ENCODE results near the gene ZSWIM1.

GRCh38 chr20:45912344-45912682 is 31.3 kb downstream of the ZSWIM1 start:
- no peak for TF ChIP-seq CTCF (IDR thresholded peaks at IDR 0.05; ENCODE audit: low read length)
- no peak for TF ChIP-seq EZH2phosphoT487 (IDR thresholded peaks at IDR 0.05; ENCODE audit: low read length)
- no peak for TF ChIP-seq EZH2 (optimal IDR thresholded peaks at IDR 0.05; ENCODE audit: low read depth, low read length)
